Duodenal mucosa (tissue), 2 donors: ENCODE measurements around the gene TMPRSS3.

Source experiments
- H3K27ac ChIP-seq: one replicate; pipeline ENCODE4 v1.7.0; 2013; ENCODE audit warnings: low read depth, low read length
- H3K27me3 ChIP-seq, 2 donors: one replicate each; pipeline ENCODE4 v1.7.0; 2013; ENCODE audit warnings: low read length in 2 of 2, control low read depth in 1 of 2; ENCODE audit not compliant: insufficient read depth in 2 of 2, control insufficient read depth in 1 of 2
- H3K36me3 ChIP-seq, 2 donors: one replicate each; pipeline ENCODE4 v1.7.0; 2013; ENCODE audit warnings: low read length in 2 of 2, control low read depth in 1 of 2; ENCODE audit not compliant: insufficient read depth in 2 of 2, control insufficient read depth in 1 of 2
- H3K4me1 ChIP-seq, 2 donors: one replicate each; pipeline ENCODE4 v1.7.0; 2013; ENCODE audit warnings: low read length in 2 of 2, control low read depth in 1 of 2; ENCODE audit not compliant: insufficient read depth in 2 of 2, control insufficient read depth in 1 of 2
- H3K4me3 ChIP-seq, 2 donors: one replicate each; pipeline ENCODE4 v1.7.0; 2013; ENCODE audit warnings: low read length in 2 of 2, low read depth in 1 of 2
- H3K9ac ChIP-seq, 2 donors: one replicate each; pipeline ENCODE4 v1.7.0; 2013; ENCODE audit warnings: low read length in 2 of 2, low read depth in 1 of 2
- H3K9me3 ChIP-seq, 2 donors: one replicate each; pipeline ENCODE4 v1.7.0; 2013; ENCODE audit warnings: low read length in 2 of 2, control low read depth in 1 of 2; ENCODE audit not compliant: control insufficient read depth in 1 of 2

TMPRSS3 gene

GRCh38 chr21:42357307-42357706, 38.5 kb downstream of the TMPRSS3 start:
- no peaks in the 10 kb centered on the region for H3K36me3 ChIP-seq
- H3K9me3 ChIP-seq, result peaks cover 9 to 14% of the 10 kb centered on the region in 2 donors
- H3K27ac ChIP-seq, result no peak overlapping the region

DNA sequence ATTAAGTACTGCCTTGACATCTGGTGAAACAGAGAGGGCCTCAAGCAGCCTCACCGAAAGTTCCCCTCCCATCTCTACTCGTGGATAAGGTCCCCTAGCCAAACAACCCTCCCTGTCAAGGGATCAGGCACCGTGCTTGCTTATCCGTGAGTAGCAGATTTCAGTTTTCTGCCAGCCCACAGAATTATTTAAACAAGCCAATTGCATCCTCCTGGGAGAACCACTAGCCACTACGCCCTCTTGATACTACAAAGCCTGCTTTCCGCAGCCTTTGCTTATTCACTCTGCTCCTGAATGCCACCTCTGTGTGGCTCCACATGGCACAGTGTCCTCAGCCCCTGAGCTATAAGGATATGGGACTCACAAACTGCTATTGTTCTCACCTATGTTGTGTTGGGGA, 39.2 kb downstream of the TMPRSS3 start:
- H3K27me3 ChIP-seq, result peaks cover 0 to 3% of the 10 kb centered on the region in 2 donors
- H3K9ac ChIP-seq, result no peak overlapping the region
- no peak overlapping the region for H3K27ac ChIP-seq

More at GRCh38 chr21:42357307-42357706, 38.5 kb downstream of the TMPRSS3 start:
- Histone ChIP-seq H3K4me1 (no peaks in the 10 kb centered on the region), H3K4me3 (no peak overlapping the region), H3K9ac (no peak overlapping the region), H3K27me3 (peaks cover 0 to 3% of the 10 kb centered on the region in 2 donors)

DNA sequence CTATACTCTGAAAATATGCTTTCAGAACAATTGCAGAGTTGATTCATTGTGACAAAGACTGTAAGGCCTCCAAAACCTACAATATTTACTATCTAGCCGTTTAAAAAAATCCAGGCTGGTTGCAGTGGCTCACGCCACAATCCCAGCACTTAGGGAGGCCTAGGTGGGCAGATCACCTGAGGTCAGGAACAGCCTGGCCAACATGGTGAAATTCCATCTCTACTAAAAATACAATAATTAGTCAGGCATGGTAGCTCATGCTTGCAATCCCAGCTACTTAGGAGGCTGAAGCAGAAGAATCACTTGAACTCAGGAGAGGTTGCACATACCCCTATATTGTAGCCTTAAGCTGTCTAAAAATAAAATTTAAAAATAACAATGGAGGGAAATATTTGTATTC, 39.8 kb downstream of the TMPRSS3 start:
- Histone ChIP-seq H3K27me3 (peaks cover 0 to 3% of the 10 kb centered on the region in 2 donors), H3K4me3 (no peak overlapping the region), H3K36me3 (no peaks in the 10 kb centered on the region), H3K9ac (no peak overlapping the region), H3K4me1 (no peaks in the 10 kb centered on the region), H3K27ac (no peak overlapping the region), H3K9me3 (peaks cover 9 to 14% of the 10 kb centered on the region in 2 donors)

More for the DNA sequence above, 39.2 kb downstream of the TMPRSS3 start:
- Histone ChIP-seq H3K4me1 (no peaks in the 10 kb centered on the region), H3K9me3 (peaks cover 9 to 14% of the 10 kb centered on the region in 2 donors), H3K4me3 (no peak overlapping the region), H3K36me3 (no peaks in the 10 kb centered on the region)

- no peaks in the 10 kb centered on the region for H3K4me1 ChIP-seq
- peaks cover 4 to 8% of the 10 kb centered on the region in 2 donors for H3K9me3 ChIP-seq
- H3K4me3 ChIP-seq, result no peak overlapping the region
- H3K9ac ChIP-seq, result no peak overlapping the region
- peaks cover 0 to 3% of the 10 kb centered on the region in 2 donors for H3K27me3 ChIP-seq
- H3K36me3 ChIP-seq, result no peaks in the 10 kb centered on the region
- H3K27ac ChIP-seq, result no peak overlapping the region
Observed at GRCh38 chr21:42353623-42354022, 42.2 kb downstream of the TMPRSS3 start.

GRCh38 chr21:42352441-42353095, 43.3 kb downstream of the TMPRSS3 start:
- peaks cover 4 to 8% of the 10 kb centered on the region in 2 donors for H3K9me3 ChIP-seq
- no peaks in the 10 kb centered on the region for H3K27me3 ChIP-seq
- H3K4me3 ChIP-seq, result no peak overlapping the region
- H3K4me1 ChIP-seq, result no peaks in the 10 kb centered on the region
- no peak overlapping the region for H3K27ac ChIP-seq
- no peak overlapping the region for H3K9ac ChIP-seq
- no peaks in the 10 kb centered on the region for H3K36me3 ChIP-seq

GRCh38 chr21:42351626-42352440, 44.0 kb downstream of the TMPRSS3 start:
- H3K27me3 ChIP-seq, result no peaks in the 10 kb centered on the region

GRCh38 chr21:42350927-42351426, 44.9 kb downstream of the TMPRSS3 start, which contains the start of gene TFF2:
Gene TFF2, minus strand, starts transcription at chr21:42350994. Its CDS starts 37 bp downstream, at chr21:42350957.
- no peak within 1 kb of the TSS for H3K27ac ChIP-seq
- H3K27me3 ChIP-seq, result no peaks in the 10 kb centered on the region
- no peak within 1 kb of the TSS for H3K9ac ChIP-seq
- H3K4me3 ChIP-seq, result no peak within 1 kb of the TSS
- H3K9me3 ChIP-seq, result peaks cover 4 to 6% of the 10 kb centered on the region in 2 donors
- H3K4me1 ChIP-seq, result no peaks in the 10 kb centered on the region
- H3K36me3 ChIP-seq, result no peaks in the 10 kb centered on the region

More at GRCh38 chr21:42351626-42352440, 44.0 kb downstream of the TMPRSS3 start:
- Histone ChIP-seq H3K4me1 (no peaks in the 10 kb centered on the region), H3K9me3 (peaks cover 4 to 8% of the 10 kb centered on the region in 2 donors), H3K4me3 (no peak overlapping the region), H3K27ac (no peak overlapping the region), H3K9ac (no peak overlapping the region), H3K36me3 (no peaks in the 10 kb centered on the region)

DNA sequence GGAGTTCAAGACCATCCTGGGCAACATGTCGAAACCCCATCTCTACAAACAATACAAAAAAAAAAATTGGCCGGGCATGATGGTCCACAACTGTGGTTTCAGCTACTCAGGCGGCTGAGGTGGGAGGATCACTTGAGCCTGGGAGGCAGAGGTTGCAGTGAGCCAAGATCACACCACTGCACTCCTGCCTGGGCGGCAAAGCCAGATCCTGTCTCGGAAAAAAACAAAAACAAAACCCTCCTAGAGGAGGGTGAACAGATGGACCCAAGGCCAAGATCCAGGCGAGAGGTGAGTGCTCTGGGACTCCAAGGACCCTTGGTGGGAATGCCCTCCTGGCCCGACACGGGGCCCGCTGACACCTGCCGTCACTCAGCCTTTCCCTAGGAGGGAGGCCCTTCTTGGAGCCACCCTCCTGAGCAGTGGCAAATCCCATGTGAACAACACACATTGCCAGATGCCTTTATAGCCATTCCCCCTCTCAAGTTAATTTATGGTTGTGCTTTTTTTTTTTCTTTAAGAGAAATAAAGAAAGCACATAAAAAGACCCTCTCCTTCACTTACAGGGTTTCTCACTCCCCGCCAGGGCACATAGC, 45.4 kb downstream of the TMPRSS3 start:
- Histone ChIP-seq H3K36me3 (no peaks in the 10 kb centered on the region), H3K9me3 (peaks cover under 1% of the 10 kb centered on the region in 2 donors), H3K27ac (no peak overlapping the region), H3K4me3 (no peak overlapping the region), H3K9ac (no peak overlapping the region), H3K4me1 (no peaks in the 10 kb centered on the region), H3K27me3 (no peaks in the 10 kb centered on the region)

DNA sequence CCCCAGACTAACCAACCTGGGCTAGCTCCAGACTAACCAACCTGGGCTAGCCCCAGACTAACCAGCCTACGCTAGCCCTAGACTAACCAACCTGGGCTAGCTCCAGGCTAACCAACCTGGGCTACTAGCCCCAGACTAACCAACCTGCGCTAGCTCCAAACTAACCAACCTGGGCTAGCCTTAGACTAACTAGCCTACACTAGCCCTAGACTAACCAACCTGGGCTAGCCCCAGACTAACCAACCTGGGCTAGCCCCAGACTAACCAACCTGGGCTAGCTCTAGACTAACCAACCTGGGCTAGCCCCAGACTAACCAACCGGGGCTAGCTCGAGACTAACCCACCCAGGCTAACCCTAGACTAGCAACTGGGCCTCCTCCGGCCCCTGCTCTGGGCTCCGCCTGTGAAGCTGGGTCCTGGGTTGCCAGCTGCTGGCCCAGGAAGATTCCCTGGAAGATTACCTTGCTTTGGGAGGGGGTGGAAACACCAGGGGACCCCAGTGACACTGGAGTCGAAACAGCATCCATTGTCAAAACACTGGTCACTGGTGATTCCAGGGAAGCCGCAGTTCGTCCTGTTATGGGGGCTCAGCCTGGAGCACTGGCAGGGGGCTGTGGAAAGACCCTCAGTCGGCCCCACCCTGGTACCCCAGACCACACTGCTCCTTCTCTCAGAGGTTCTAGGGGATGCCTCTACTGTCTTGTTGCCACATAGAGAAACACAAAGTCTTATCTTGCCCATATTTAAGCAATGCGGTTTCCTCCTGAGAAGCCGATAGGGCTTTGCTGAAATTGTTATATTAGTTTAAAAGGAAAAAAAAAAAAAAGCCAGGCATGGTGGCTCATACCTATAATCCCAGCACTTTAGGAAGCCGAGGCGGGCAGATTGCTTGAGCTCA, 46.2 kb downstream of the TMPRSS3 start:
- Histone ChIP-seq H3K9ac (no peak overlapping the region), H3K36me3 (no peaks in the 10 kb centered on the region), H3K4me3 (no peak overlapping the region), H3K27me3 (no peaks in the 10 kb centered on the region), H3K4me1 (no peaks in the 10 kb centered on the region), H3K27ac (no peak overlapping the region), H3K9me3 (no peaks in the 10 kb centered on the region)
